Gastrocnemius medialis (tissue), 4 donors: ENCODE measurements around the gene PTPRN2.

Source experiments
- POLR2A ChIP-seq, 2 donors: fragments of 450-650 bp; IDR thresholded peaks; one replicate each; pipeline ENCODE4 v1.6.1; 2017; ENCODE audit warnings: antibody characterized with exemption in 2 of 2, mild to moderate bottlenecking in 2 of 2, moderate library complexity in 2 of 2
- TF ChIP-seq, protein P1 (sequence below), 5 experiments: fragments of 450-650 bp in 3 of 5; fragments of 200-600 bp in 2 of 5; sonication (generic) in 2 of 5; IDR thresholded peaks in 4 of 5; conservative IDR thresholded peaks in 1 of 5; 1 replicate in 4 of 5; 2 replicates in 1 of 5; pipeline ENCODE4 v1.5.1; 2016 to 2019; ENCODE audit warnings: antibody characterized with exemption in 5 of 5, mild to moderate bottlenecking in 3 of 5, moderate library complexity in 3 of 5

DNA sequence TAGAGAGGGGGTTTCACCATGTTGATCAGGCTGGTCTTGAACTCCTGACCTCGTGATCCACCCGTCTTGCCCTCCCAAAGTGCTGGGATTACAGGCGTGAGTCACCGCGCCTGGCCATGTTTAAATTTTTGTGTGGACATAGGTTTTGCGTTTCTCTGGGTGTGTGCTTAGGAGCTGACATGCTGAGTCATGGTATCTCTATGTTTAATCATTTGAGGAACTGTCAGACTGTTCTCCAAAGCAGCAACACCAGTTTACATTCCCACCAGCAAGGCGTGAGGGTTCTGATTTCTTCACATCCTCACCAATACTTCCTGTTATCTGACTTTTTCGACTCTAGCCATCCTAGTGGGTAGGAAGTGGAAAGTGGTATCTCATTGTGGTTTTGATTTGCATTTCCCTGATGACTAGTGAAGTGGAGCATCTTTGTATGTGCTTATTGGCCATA lies 1097.1 kb downstream of the PTPRN2 start:
- TF ChIP-seq POLR2A (IDR thresholded peaks at IDR 0.05): no peak
- TF ChIP-seq, protein P1, sequence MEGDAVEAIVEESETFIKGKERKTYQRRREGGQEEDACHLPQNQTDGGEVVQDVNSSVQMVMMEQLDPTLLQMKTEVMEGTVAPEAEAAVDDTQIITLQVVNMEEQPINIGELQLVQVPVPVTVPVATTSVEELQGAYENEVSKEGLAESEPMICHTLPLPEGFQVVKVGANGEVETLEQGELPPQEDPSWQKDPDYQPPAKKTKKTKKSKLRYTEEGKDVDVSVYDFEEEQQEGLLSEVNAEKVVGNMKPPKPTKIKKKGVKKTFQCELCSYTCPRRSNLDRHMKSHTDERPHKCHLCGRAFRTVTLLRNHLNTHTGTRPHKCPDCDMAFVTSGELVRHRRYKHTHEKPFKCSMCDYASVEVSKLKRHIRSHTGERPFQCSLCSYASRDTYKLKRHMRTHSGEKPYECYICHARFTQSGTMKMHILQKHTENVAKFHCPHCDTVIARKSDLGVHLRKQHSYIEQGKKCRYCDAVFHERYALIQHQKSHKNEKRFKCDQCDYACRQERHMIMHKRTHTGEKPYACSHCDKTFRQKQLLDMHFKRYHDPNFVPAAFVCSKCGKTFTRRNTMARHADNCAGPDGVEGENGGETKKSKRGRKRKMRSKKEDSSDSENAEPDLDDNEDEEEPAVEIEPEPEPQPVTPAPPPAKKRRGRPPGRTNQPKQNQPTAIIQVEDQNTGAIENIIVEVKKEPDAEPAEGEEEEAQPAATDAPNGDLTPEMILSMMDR (IDR thresholded peaks at IDR 0.05 in 4 of 5, conservative IDR thresholded peaks at IDR 0.05 in 1 of 5): no peak
